ENCODE results near the gene MFSD6. TPM values are rescaled to one million over a fixed set of nuclear protein-coding genes. Genes with fewer than 3 reads are reported as not detected.

Gene MFSD6
- total and polyA plus RNA-seq, 9 donors: 7.7 to 68.1 (median 11.8) TPM

- H3K4me3 ChIP-seq: no peak overlapping the region
- H3K27ac ChIP-seq: no peak overlapping the region
- no peaks in the 10 kb centered on the region for H3K9me3 ChIP-seq
- WGBS, 3 donors: 90 to 97% (median 96%) methylated on average over 2 of the region's 2 CpGs
- no peaks in the 10 kb centered on the region for H3K36me3 ChIP-seq
- no peak for DNase-seq
- intact Hi-C loops (cut with DNase I): no loop called here
- H3K27me3 ChIP-seq: no peaks in the 10 kb centered on the region
- no peaks in the 10 kb centered on the region for H3K4me1 ChIP-seq (ENCODE audit: insufficient read depth)
- no peak for TF ChIP-seq EP300 (IDR thresholded peaks at IDR 0.05)
- no peak for TF ChIP-seq CTCF (IDR thresholded peaks at IDR 0.05)
- no peak for TF ChIP-seq POLR2A (IDR thresholded peaks at IDR 0.05)
Measured at GRCh38 chr2:190450363-190450762, 42.2 kb downstream of the MFSD6 start.

- intact Hi-C loops (cut with DNase I): no loop called here
- no peaks in the 10 kb centered on the region for H3K4me1 ChIP-seq (ENCODE audit: insufficient read depth)
- no peaks in the 10 kb centered on the region for H3K27me3 ChIP-seq
- H3K4me3 ChIP-seq: no peak overlapping the region
- TF ChIP-seq POLR2A (IDR thresholded peaks at IDR 0.05) (no peak), CTCF (IDR thresholded peaks at IDR 0.05) (no peak), EP300 (IDR thresholded peaks at IDR 0.05) (no peak)
- no peak for DNase-seq
- H3K9me3 ChIP-seq: no peaks in the 10 kb centered on the region
- WGBS, 3 donors: 83 to 92% (median 91%) methylated on average over 2 of the region's 2 CpGs
- no peaks in the 10 kb centered on the region for H3K36me3 ChIP-seq
- no peak overlapping the region for H3K27ac ChIP-seq
Measured at GRCh38 chr2:190451561-190452176, 43.5 kb downstream of the MFSD6 start.

- Histone ChIP-seq H3K4me3 (no peak overlapping the region), H3K4me1 (ENCODE audit: insufficient read depth) (no peaks in the 10 kb centered on the region), H3K36me3 (no peaks in the 10 kb centered on the region), H3K9me3 (no peaks in the 10 kb centered on the region), H3K27me3 (no peaks in the 10 kb centered on the region), H3K27ac (no peak overlapping the region)
- 80 to 89% (median 84%) methylated on average over 1 of the region's 1 CpG for WGBS, 3 donors
- no peak for DNase-seq
- TF ChIP-seq POLR2A (IDR thresholded peaks at IDR 0.05) (no peak), CTCF (IDR thresholded peaks at IDR 0.05) (no peak), EP300 (IDR thresholded peaks at IDR 0.05) (no peak)
- intact Hi-C loops (cut with DNase I): no loop called here
Measured at GRCh38 chr2:190452433-190452832, 44.3 kb downstream of the MFSD6 start.

GRCh38 chr2:190454795-190455194, 46.6 kb downstream of the MFSD6 start:
- intact Hi-C loops (cut with DNase I): no loop called here
- 94 to 98% (median 98%) methylated on average over 2 of the region's 2 CpGs for WGBS, 3 donors
- no peak for DNase-seq
- Histone ChIP-seq H3K27me3 (no peaks in the 10 kb centered on the region), H3K9me3 (no peaks in the 10 kb centered on the region), H3K4me1 (ENCODE audit: insufficient read depth) (no peaks in the 10 kb centered on the region), H3K4me3 (no peak overlapping the region), H3K27ac (no peak overlapping the region), H3K36me3 (no peaks in the 10 kb centered on the region)
- no peak for TF ChIP-seq CTCF (IDR thresholded peaks at IDR 0.05)
- TF ChIP-seq EP300 (IDR thresholded peaks at IDR 0.05): no peak
- TF ChIP-seq POLR2A (IDR thresholded peaks at IDR 0.05): no peak

Data from ovary (tissue), 9 donors.